GM12878 (cell line): ENCODE results near the gene PLXNA4. TPM values are rescaled to one million over a fixed set of nuclear protein-coding genes. Genes with fewer than 3 reads are reported as not detected.

Experiments used
- ATAC-seq: fragments of 200-7000 bp; cut with Tn5 transposase; 3 replicates; pipeline ENCODE4 v1.9.1; 2020; ENCODE audit warnings: mild to moderate bottlenecking, moderate library complexity
- BruUV-seq: library from RNA; stranded (reverse); fragments of 400-500 nt; replicated peaks from 2 replicates; lab custom pipeline; 2021; lab: Mats Ljungman, UMichigan
- CTCF ChIA-PET: fragments of 300-600 bp; sonication (Branson Sonifier 250); formaldehyde crosslinking; extraction: SDS; loops from one replicate; lab custom pipeline; 2021; ENCODE audit warnings: inconsistent platforms; lab: Yijun Ruan, JAX
- POLR2A ChIA-PET: fragments of 350-600 bp; formaldehyde crosslinking; extraction: SDS; loops from one replicate; lab custom pipeline; 2021; ENCODE audit warnings: inconsistent platforms; lab: Charles Lee
- RAD21 ChIA-PET: fragments of 300-600 bp; sonication (Branson Sonifier 250); formaldehyde crosslinking; loops from one replicate; lab custom pipeline; 2023; ENCODE audit warnings: antibody characterized with exemption; ENCODE audit not compliant: unreplicated experiment; lab: Charles Lee
- SMC1A ChIA-PET: fragments of 300-600 bp; sonication (Branson Sonifier 250); formaldehyde crosslinking; loops from one replicate; lab custom pipeline; 2023; ENCODE audit not compliant: unreplicated experiment, uncharacterized antibody; lab: Charles Lee
- DNase-seq: peaks from one replicate; pipeline ENCODE4 v3.0.0-alpha.2; 2011; ENCODE audit warnings: low read depth, low spot score
- FAIRE-seq: peaks from 3 replicates; lab custom pipeline; 2011; peaks lifted over from hg19 to GRCh38; lab: Jason Lieb, UNC
- H2AFZ ChIP-seq: 2 replicates; pipeline ENCODE4 v1.6.0; 2011; ENCODE audit warnings: low read depth, low read length, control low read depth; ENCODE audit not compliant: control insufficient read depth
- H3K27ac ChIP-seq: 2 replicates; pipeline ENCODE4 v1.5.1; 2011; ENCODE audit warnings: control low read depth; ENCODE audit not compliant: control insufficient read depth, insufficient read depth
- H3K27me3 ChIP-seq, 2 experiments: replicated peaks in 1 of 2; 2 replicates each; pipeline versions ENCODE4 v1.6.0 to v1.6.1; 2011; ENCODE audit warnings: low read length in 1 of 2; ENCODE audit not compliant: control insufficient read depth in 2 of 2, insufficient read depth in 2 of 2
- H3K36me3 ChIP-seq, 2 experiments: 2 replicates each; pipeline ENCODE4 v1.5.1; 2011; ENCODE audit warnings: low read length in 1 of 2; ENCODE audit not compliant: control insufficient read depth in 2 of 2, insufficient read depth in 2 of 2
- H3K4me1 ChIP-seq: 2 replicates; pipeline ENCODE4 v1.6.1; 2011; ENCODE audit warnings: mild to moderate bottlenecking, low read length, moderate library complexity, mixed read lengths; ENCODE audit not compliant: control insufficient read depth, insufficient read depth
- H3K4me2 ChIP-seq: 2 replicates; pipeline ENCODE4 v1.6.0; 2011; ENCODE audit warnings: control low read depth; ENCODE audit not compliant: control insufficient read depth, insufficient read depth
- H3K4me3 ChIP-seq: fragments of 200-600 bp; sonication (generic); 2 replicates; pipeline ENCODE4 v1.5.1; 2016
- H3K79me2 ChIP-seq: 2 replicates; pipeline ENCODE4 v1.6.0; 2011; ENCODE audit warnings: low read length; ENCODE audit not compliant: control insufficient read depth, insufficient read depth
- H3K9ac ChIP-seq: 2 replicates; pipeline ENCODE4 v1.8.0; 2011; ENCODE audit warnings: low read length, control low read depth, mixed read lengths; ENCODE audit not compliant: control insufficient read depth, insufficient read depth
- H3K9me3 ChIP-seq: replicated peaks from 3 replicates; pipeline ENCODE4 v1.5.1; 2011; ENCODE audit warnings: mild to moderate bottlenecking, low read length; ENCODE audit not compliant: control insufficient read depth, insufficient read depth
- H4K20me1 ChIP-seq: 2 replicates; pipeline ENCODE4 v1.6.0; 2011; ENCODE audit not compliant: control insufficient read depth, insufficient read depth
- ATF7 ChIP-seq: fragments of 450-650 bp; IDR thresholded peaks from 2 replicates; pipeline ENCODE4 v1.6.1; 2016; ENCODE audit warnings: low read depth, mild to moderate bottlenecking
- BHLHE40 ChIP-seq, 2 experiments: fragments of 450-650 bp in 1 of 2; IDR thresholded peaks; 2 replicates each; pipeline ENCODE4 v1.6.1; 2011 to 2017; ENCODE audit warnings: low read depth in 2 of 2, borderline replicate concordance in 1 of 2, improper control_type of control experiment in 1 of 2, low read length in 1 of 2, mild to moderate bottlenecking in 1 of 2
- ELK1 ChIP-seq: IDR thresholded peaks from 2 replicates; pipeline ENCODE4 v1.6.1; 2012; ENCODE audit warnings: low read depth, low read length, improper control_type of control experiment
- EZH2 ChIP-seq: IDR thresholded peaks from 2 replicates; pipeline ENCODE4 v1.6.1; 2012; ENCODE audit warnings: low read depth, mild to moderate bottlenecking, control low read depth, inconsistent platforms, low read length, borderline replicate concordance; ENCODE audit not compliant: control insufficient read depth
- LARP7 ChIP-seq: fragments of 450-650 bp; IDR thresholded peaks from 2 replicates; pipeline ENCODE4 v1.6.1; 2017; ENCODE audit warnings: mild to moderate bottlenecking
- MYB ChIP-seq: fragments of 150-350 bp; IDR thresholded peaks from 2 replicates; pipeline ENCODE4 v1.6.1; 2014; ENCODE audit warnings: mild to moderate bottlenecking, low read depth, low read length, borderline replicate concordance
- MYC ChIP-seq: IDR thresholded peaks from 2 replicates; pipeline ENCODE4 v1.6.1; 2011; ENCODE audit warnings: mild to moderate bottlenecking, low read length, moderate library complexity, inconsistent platforms; ENCODE audit not compliant: insufficient read depth, insufficient replicate concordance, insufficient read length, severe bottlenecking
- NFXL1 ChIP-seq: fragments of 450-650 bp; IDR thresholded peaks from 2 replicates; pipeline ENCODE4 v1.6.1; 2017; ENCODE audit warnings: antibody characterized with exemption, mild to moderate bottlenecking, borderline replicate concordance
- NR2C2 ChIP-seq: IDR thresholded peaks from 2 replicates; pipeline ENCODE4 v1.6.1; 2011; ENCODE audit warnings: borderline replicate concordance, low read depth; ENCODE audit not compliant: control insufficient read depth, insufficient read length
- PAX5 ChIP-seq: IDR thresholded peaks from 2 replicates; pipeline ENCODE4 v1.6.1; 2011; ENCODE audit warnings: low read depth, low read length, borderline replicate concordance
- RAD21 ChIP-seq: IDR thresholded peaks from 2 replicates; pipeline ENCODE4 v1.6.1; 2011; ENCODE audit warnings: mild to moderate bottlenecking, low read depth, low read length, moderate library complexity; ENCODE audit not compliant: insufficient read depth
- SMAD1 ChIP-seq: fragments of 450-650 bp; IDR thresholded peaks from 2 replicates; pipeline ENCODE4 v1.6.1; 2018; ENCODE audit warnings: mild to moderate bottlenecking, low read depth; ENCODE audit not compliant: partially characterized antibody
- TARDBP ChIP-seq: IDR thresholded peaks from 2 replicates; pipeline ENCODE4 v1.6.1; 2016; ENCODE audit warnings: borderline replicate concordance
- WGBS: methylation state at CpG from one replicate; pipeline ENCODE4 v1.1.6; 2016; ENCODE audit warnings: low lambda C conversion rate; ENCODE audit not compliant: insufficient replicate concordance, insufficient coverage; ENCODE audit errors: missing lambda C conversion rate; 5-methylcytosine and 5-hydroxymethylcytosine counted together
- in situ Hi-C: fragments of 300-500 bp; cut with MboI; formaldehyde crosslinking; loops from 9 replicates; pipeline ENCODE4 v1.14.3; 2018; ENCODE audit warnings: mixed read lengths
- intact Hi-C: fragments of 100-400 bp; cut with micrococcal nuclease; formaldehyde crosslinking; loops from one replicate; pipeline ENCODE4 v1.14.2; 2022; ENCODE audit not compliant: unreplicated experiment
- polyA plus RNA-seq, 11 experiments: library from polyadenylated mRNA; depleted of rRNA in 4 of 11; unstranded in 6 of 11; stranded (reverse) in 5 of 11; fragments of >200 nt; fragmentation: Nextera tagmentation in 4 of 11; fragmentation: Illumina TruSeq in 1 of 11; extraction: Ambion mirVana in 4 of 11; extraction: Trizol in 1 of 11; gene quantifications; 1 replicate in 1 of 11; 2 replicates in 10 of 11; pipeline versions ENCODE4 v1.2.1 to v1.2.3, GENCODE V29; 2011 to 2016; ENCODE audit warnings: inconsistent platforms in 2 of 11, missing spikeins in 2 of 11, low read depth in 1 of 11
- total RNA-seq, 4 experiments: library from RNA; depleted of rRNA in 3 of 4; stranded (reverse); fragments of >200 nt in 3 of 4; fragmentation: Illumina TruSeq in 1 of 4; extraction: Trizol in 1 of 4; gene quantifications; 2 replicates each; pipeline versions ENCODE4 v1.2.1 to v1.2.3, GENCODE V29; 2013 to 2021
- TF ChIP-seq, protein P1 (sequence below): fragments of 450-650 bp; formaldehyde crosslinking; IDR thresholded peaks from 2 replicates; pipeline ENCODE4 v1.4.0; 2020; ENCODE audit warnings: mild to moderate bottlenecking, moderate library complexity

The PLXNA4 gene
- total and polyA plus RNA-seq, 10 of the 15 experiments (the other 5 are each of a cell fraction or from before 2014, with no cell fraction given), result 0.03 TPM; not detected in 9

- ATAC-seq (no peak), FAIRE-seq (no peak), DNase-seq (no peak)
- SMC1A ChIA-PET, result no interaction called here
- Histone ChIP-seq H3K9me3 (no peaks in the 10 kb centered on the region), H3K27ac (no peak overlapping the region), H3K9ac (no peak overlapping the region), H3K4me3 (no peak overlapping the region), H3K4me1 (no peaks in the 10 kb centered on the region), H3K79me2 (no peaks in the 10 kb centered on the region), H3K36me3 (no peaks in the 10 kb centered on the region)
- in situ Hi-C loops (no loop called here), intact Hi-C loops (no loop called here)
- POLR2A ChIA-PET, result no interaction called here
- WGBS, result 42% methylated on average over 5 of the region's 5 CpGs
- no TSS peak for BruUV-seq
- RAD21 ChIA-PET, result no interaction called here
- CTCF ChIA-PET, result no interaction called here
- TF ChIP-seq ATF7 (no peak), ELK1 (no peak), BHLHE40 (IDR thresholded peaks at IDR 0.05; ENCODE audit: borderline replicate concordance in 1 of 2, low read depth in 2 of 2, low read length in 1 of 2) (no peak), SMAD1 (no peak), LARP7 (no peak), NFXL1 (no peak), NR2C2 (no peak), EZH2 (no peak), MYB (no peak), PAX5 (no peak), RAD21 (no peak), MYC (no peak), TARDBP (no peak)
- TF ChIP-seq, protein P1, sequence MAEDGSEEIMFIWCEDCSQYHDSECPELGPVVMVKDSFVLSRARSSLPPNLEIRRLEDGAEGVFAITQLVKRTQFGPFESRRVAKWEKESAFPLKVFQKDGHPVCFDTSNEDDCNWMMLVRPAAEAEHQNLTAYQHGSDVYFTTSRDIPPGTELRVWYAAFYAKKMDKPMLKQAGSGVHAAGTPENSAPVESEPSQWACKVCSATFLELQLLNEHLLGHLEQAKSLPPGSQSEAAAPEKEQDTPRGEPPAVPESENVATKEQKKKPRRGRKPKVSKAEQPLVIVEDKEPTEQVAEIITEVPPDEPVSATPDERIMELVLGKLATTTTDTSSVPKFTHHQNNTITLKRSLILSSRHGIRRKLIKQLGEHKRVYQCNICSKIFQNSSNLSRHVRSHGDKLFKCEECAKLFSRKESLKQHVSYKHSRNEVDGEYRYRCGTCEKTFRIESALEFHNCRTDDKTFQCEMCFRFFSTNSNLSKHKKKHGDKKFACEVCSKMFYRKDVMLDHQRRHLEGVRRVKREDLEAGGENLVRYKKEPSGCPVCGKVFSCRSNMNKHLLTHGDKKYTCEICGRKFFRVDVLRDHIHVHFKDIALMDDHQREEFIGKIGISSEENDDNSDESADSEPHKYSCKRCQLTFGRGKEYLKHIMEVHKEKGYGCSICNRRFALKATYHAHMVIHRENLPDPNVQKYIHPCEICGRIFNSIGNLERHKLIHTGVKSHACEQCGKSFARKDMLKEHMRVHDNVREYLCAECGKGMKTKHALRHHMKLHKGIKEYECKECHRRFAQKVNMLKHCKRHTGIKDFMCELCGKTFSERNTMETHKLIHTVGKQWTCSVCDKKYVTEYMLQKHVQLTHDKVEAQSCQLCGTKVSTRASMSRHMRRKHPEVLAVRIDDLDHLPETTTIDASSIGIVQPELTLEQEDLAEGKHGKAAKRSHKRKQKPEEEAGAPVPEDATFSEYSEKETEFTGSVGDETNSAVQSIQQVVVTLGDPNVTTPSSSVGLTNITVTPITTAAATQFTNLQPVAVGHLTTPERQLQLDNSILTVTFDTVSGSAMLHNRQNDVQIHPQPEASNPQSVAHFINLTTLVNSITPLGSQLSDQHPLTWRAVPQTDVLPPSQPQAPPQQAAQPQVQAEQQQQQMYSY (CRISPR knock-in tag), result no peak
- TF ChIP-seq, all 136 proteins: peak for 0
- Histone ChIP-seq H4K20me1 (no peaks in the 10 kb centered on the region), H3K4me2 (no peak overlapping the region), H2AFZ (no peak overlapping the region), H3K27me3 (no peaks in the 10 kb centered on the region; a peak in 2 of 4 replicates)
These were observed 174.2 kb downstream of the PLXNA4 start for GRCh38 chr7:132402096-132402495.
